Fibroblast of upper back skin (primary cell): ENCODE measurements around the gene VAV3.

Experiments used
- DNase-seq: peaks from one replicate; pipeline ENCODE4 v3.0.0-alpha.2; 2013

The VAV3 gene

GRCh38 chr1:107966550-107966949 lies 1.6 kb upstream of the VAV3 start:
- DNase-seq = no peak

- no peak for DNase-seq
These were observed 457 bp downstream of the VAV3 start for GRCh38 chr1:107964336-107965109.

GRCh38 chr1:107963601-107964335 lies 1.2 kb downstream of the VAV3 start:
- DNase-seq = peak; percentile 14

GRCh38 chr1:107963008-107963407 lies 2.0 kb downstream of the VAV3 start:
- no peak for DNase-seq

- DNase-seq = no peak
These were observed 10.1 kb downstream of the VAV3 start for GRCh38 chr1:107954719-107955415.

- DNase-seq = no peak
These were observed 10.9 kb downstream of the VAV3 start for GRCh38 chr1:107954126-107954525.

GRCh38 chr1:107953556-107953955 lies 11.4 kb downstream of the VAV3 start:
- DNase-seq = no peak

GRCh38 chr1:107952989-107953388 lies 12.0 kb downstream of the VAV3 start:
- no peak for DNase-seq

GRCh38 chr1:107950464-107950863 lies 14.5 kb downstream of the VAV3 start:
- no peak for DNase-seq

GRCh38 chr1:107949467-107950253 lies 15.3 kb downstream of the VAV3 start:
- DNase-seq = no peak

GRCh38 chr1:107946794-107947193 lies 18.2 kb downstream of the VAV3 start:
- no peak for DNase-seq

- no peak for DNase-seq
These were observed 21.3 kb downstream of the VAV3 start for GRCh38 chr1:107943694-107944093.

GRCh38 chr1:107942814-107943213 lies 22.2 kb downstream of the VAV3 start:
- DNase-seq = no peak

- DNase-seq = no peak
These were observed 23.4 kb downstream of the VAV3 start for GRCh38 chr1:107941531-107941930.

- no peak for DNase-seq
These were observed 23.9 kb downstream of the VAV3 start for GRCh38 chr1:107941123-107941522.

- no peak for DNase-seq
These were observed 24.3 kb downstream of the VAV3 start for GRCh38 chr1:107940701-107941100.

GRCh38 chr1:107940017-107940577 lies 24.9 kb downstream of the VAV3 start:
- DNase-seq = no peak

GRCh38 chr1:107939256-107939655 lies 25.7 kb downstream of the VAV3 start:
- DNase-seq = no peak

- DNase-seq = peak; percentile 98
These were observed 28.2 kb downstream of the VAV3 start for GRCh38 chr1:107936498-107937481.

GRCh38 chr1:107935396-107936064 lies 29.4 kb downstream of the VAV3 start:
- DNase-seq = no peak

GRCh38 chr1:107934578-107934977 lies 30.4 kb downstream of the VAV3 start:
- DNase-seq = peak; percentile 4
